Measurements from ENCODE around the gene SV2A.
"Not testable (repeated sequence)": the region's sequence is repeated elsewhere in the genome, so short reads cannot be mapped to it uniquely, and the experiment has no call there.

SV2A gene

GRCh38 chr1:149942885-149943284 lies 25.2 kb upstream of the SV2A start:
- Histone ChIP-seq H3K4me3 (ENCODE audit: insufficient read depth, low read depth, low read length, poor library complexity, severe bottlenecking) (no peak overlapping the region), H3K36me3 (ENCODE audit: control insufficient read depth, insufficient read depth, low read length) (peaks cover 10% of the 10 kb centered on the region), H3K27me3 (replicated peaks; ENCODE audit: control insufficient read depth, insufficient read depth, low read length, poor library complexity, severe bottlenecking) (no peaks in the 10 kb centered on the region), H3K4me1 (ENCODE audit: control insufficient read depth, insufficient read depth, low read length, poor library complexity, severe bottlenecking) (peaks cover 5% of the 10 kb centered on the region), H3K27ac (ENCODE audit: insufficient read depth, low read length, poor library complexity, severe bottlenecking) (no peak overlapping the region), H3K9me3 (ENCODE audit: control insufficient read depth, low read length) (no peaks in the 10 kb centered on the region)
- DNase-seq = no peak

- Histone ChIP-seq H3K36me3 (ENCODE audit: control insufficient read depth, insufficient read depth, low read length) (peaks cover 10% of the 10 kb centered on the region), H3K9me3 (ENCODE audit: control insufficient read depth, low read length) (no peaks in the 10 kb centered on the region), H3K4me3 (ENCODE audit: insufficient read depth, low read depth, low read length, poor library complexity, severe bottlenecking) (no peak overlapping the region), H3K27ac (ENCODE audit: insufficient read depth, low read length, poor library complexity, severe bottlenecking) (no peak overlapping the region), H3K27me3 (replicated peaks; ENCODE audit: control insufficient read depth, insufficient read depth, low read length, poor library complexity, severe bottlenecking) (no peaks in the 10 kb centered on the region), H3K4me1 (ENCODE audit: control insufficient read depth, insufficient read depth, low read length, poor library complexity, severe bottlenecking) (peaks cover 5% of the 10 kb centered on the region)
- no peak for DNase-seq
These were observed 24.6 kb upstream of the SV2A start for GRCh38 chr1:149942207-149942606.

- H3K4me1 ChIP-seq (ENCODE audit: control insufficient read depth, insufficient read depth, low read length, poor library complexity, severe bottlenecking) = peaks cover 5% of the 10 kb centered on the region
- peaks cover 9% of the 10 kb centered on the region for H3K36me3 ChIP-seq (ENCODE audit: control insufficient read depth, insufficient read depth, low read length)
- DNase-seq = no peak
- H3K9me3 ChIP-seq (ENCODE audit: control insufficient read depth, low read length) = no peaks in the 10 kb centered on the region
- no peak overlapping the region for H3K27ac ChIP-seq (ENCODE audit: insufficient read depth, low read length, poor library complexity, severe bottlenecking)
- H3K27me3 ChIP-seq (replicated peaks; ENCODE audit: control insufficient read depth, insufficient read depth, low read length, poor library complexity, severe bottlenecking) = no peaks in the 10 kb centered on the region
- no peak overlapping the region for H3K4me3 ChIP-seq (ENCODE audit: insufficient read depth, low read depth, low read length, poor library complexity, severe bottlenecking)
These were observed 22.8 kb upstream of the SV2A start for GRCh38 chr1:149940427-149940826.

GRCh38 chr1:149938668-149939003 lies 21.0 kb upstream of the SV2A start:
- not testable (repeated sequence) for H3K27me3 ChIP-seq (replicated peaks; ENCODE audit: control insufficient read depth, insufficient read depth, low read length, poor library complexity, severe bottlenecking); H3K4me3 ChIP-seq (ENCODE audit: insufficient read depth, low read depth, low read length, poor library complexity, severe bottlenecking); H3K27ac ChIP-seq (ENCODE audit: insufficient read depth, low read length, poor library complexity, severe bottlenecking); DNase-seq; H3K36me3 ChIP-seq (ENCODE audit: control insufficient read depth, insufficient read depth, low read length); H3K9me3 ChIP-seq (ENCODE audit: control insufficient read depth, low read length); H3K4me1 ChIP-seq (ENCODE audit: control insufficient read depth, insufficient read depth, low read length, poor library complexity, severe bottlenecking)

- Histone ChIP-seq H3K36me3 (ENCODE audit: control insufficient read depth, insufficient read depth, low read length) (no peaks in the 10 kb centered on the region), H3K4me3 (ENCODE audit: insufficient read depth, low read depth, low read length, poor library complexity, severe bottlenecking) (no peak overlapping the region), H3K4me1 (ENCODE audit: control insufficient read depth, insufficient read depth, low read length, poor library complexity, severe bottlenecking) (peaks cover 5% of the 10 kb centered on the region), H3K27me3 (replicated peaks; ENCODE audit: control insufficient read depth, insufficient read depth, low read length, poor library complexity, severe bottlenecking) (no peaks in the 10 kb centered on the region), H3K9me3 (ENCODE audit: control insufficient read depth, low read length) (no peaks in the 10 kb centered on the region), H3K27ac (ENCODE audit: insufficient read depth, low read length, poor library complexity, severe bottlenecking) (no peak overlapping the region)
- no peak for DNase-seq
These were observed 20.1 kb upstream of the SV2A start for GRCh38 chr1:149937759-149938158.

GRCh38 chr1:149936992-149937705 lies 19.5 kb upstream of the SV2A start:
- H3K27me3 ChIP-seq (replicated peaks; ENCODE audit: control insufficient read depth, insufficient read depth, low read length, poor library complexity, severe bottlenecking) = no peaks in the 10 kb centered on the region
- peaks cover 5% of the 10 kb centered on the region for H3K4me1 ChIP-seq (ENCODE audit: control insufficient read depth, insufficient read depth, low read length, poor library complexity, severe bottlenecking)
- DNase-seq = no peak
- no peak overlapping the region for H3K27ac ChIP-seq (ENCODE audit: insufficient read depth, low read length, poor library complexity, severe bottlenecking)
- H3K4me3 ChIP-seq (ENCODE audit: insufficient read depth, low read depth, low read length, poor library complexity, severe bottlenecking) = no peak overlapping the region
- no peaks in the 10 kb centered on the region for H3K36me3 ChIP-seq (ENCODE audit: control insufficient read depth, insufficient read depth, low read length)
- H3K9me3 ChIP-seq (ENCODE audit: control insufficient read depth, low read length) = no peaks in the 10 kb centered on the region

GRCh38 chr1:149936170-149936991 lies 18.7 kb upstream of the SV2A start, which contains the start of gene MTMR11:
Gene MTMR11 (minus strand): TSS chr1:149936879. CDS start chr1:149936647, 232 bp downstream.
- peaks cover 5% of the 10 kb centered on the region for H3K4me1 ChIP-seq (ENCODE audit: control insufficient read depth, insufficient read depth, low read length, poor library complexity, severe bottlenecking)
- no peak within 1 kb of the TSS for H3K4me3 ChIP-seq (ENCODE audit: insufficient read depth, low read depth, low read length, poor library complexity, severe bottlenecking)
- no peaks in the 10 kb centered on the region for H3K27me3 ChIP-seq (replicated peaks; ENCODE audit: control insufficient read depth, insufficient read depth, low read length, poor library complexity, severe bottlenecking)
- no peaks in the 10 kb centered on the region for H3K36me3 ChIP-seq (ENCODE audit: control insufficient read depth, insufficient read depth, low read length)
- no peak within 1 kb of the TSS for H3K27ac ChIP-seq (ENCODE audit: insufficient read depth, low read length, poor library complexity, severe bottlenecking)
- no peaks in the 10 kb centered on the region for H3K9me3 ChIP-seq (ENCODE audit: control insufficient read depth, low read length)
- no peak for DNase-seq

- H3K4me3 ChIP-seq (ENCODE audit: insufficient read depth, low read depth, low read length, poor library complexity, severe bottlenecking) = no peak overlapping the region
- H3K9me3 ChIP-seq (ENCODE audit: control insufficient read depth, low read length) = no peaks in the 10 kb centered on the region
- no peak for DNase-seq
- no peaks in the 10 kb centered on the region for H3K27me3 ChIP-seq (replicated peaks; ENCODE audit: control insufficient read depth, insufficient read depth, low read length, poor library complexity, severe bottlenecking)
- no peaks in the 10 kb centered on the region for H3K36me3 ChIP-seq (ENCODE audit: control insufficient read depth, insufficient read depth, low read length)
- H3K27ac ChIP-seq (ENCODE audit: insufficient read depth, low read length, poor library complexity, severe bottlenecking) = no peak overlapping the region
- H3K4me1 ChIP-seq (ENCODE audit: control insufficient read depth, insufficient read depth, low read length, poor library complexity, severe bottlenecking) = peaks cover 5% of the 10 kb centered on the region
These were observed 16.7 kb upstream of the SV2A start for GRCh38 chr1:149934356-149934755.

- Histone ChIP-seq H3K9me3 (ENCODE audit: control insufficient read depth, low read length) (no peaks in the 10 kb centered on the region), H3K4me3 (ENCODE audit: insufficient read depth, low read depth, low read length, poor library complexity, severe bottlenecking) (no peak overlapping the region), H3K27ac (ENCODE audit: insufficient read depth, low read length, poor library complexity, severe bottlenecking) (no peak overlapping the region), H3K36me3 (ENCODE audit: control insufficient read depth, insufficient read depth, low read length) (no peaks in the 10 kb centered on the region), H3K4me1 (ENCODE audit: control insufficient read depth, insufficient read depth, low read length, poor library complexity, severe bottlenecking) (peaks cover 7% of the 10 kb centered on the region), H3K27me3 (replicated peaks; ENCODE audit: control insufficient read depth, insufficient read depth, low read length, poor library complexity, severe bottlenecking) (no peaks in the 10 kb centered on the region)
- DNase-seq = no peak
These were observed 15.6 kb upstream of the SV2A start for GRCh38 chr1:149933208-149933607.

- Histone ChIP-seq H3K4me3 (ENCODE audit: insufficient read depth, low read depth, low read length, poor library complexity, severe bottlenecking) (no peak overlapping the region), H3K4me1 (ENCODE audit: control insufficient read depth, insufficient read depth, low read length, poor library complexity, severe bottlenecking) (peaks cover 8% of the 10 kb centered on the region), H3K9me3 (ENCODE audit: control insufficient read depth, low read length) (no peaks in the 10 kb centered on the region), H3K36me3 (ENCODE audit: control insufficient read depth, insufficient read depth, low read length) (no peaks in the 10 kb centered on the region), H3K27ac (ENCODE audit: insufficient read depth, low read length, poor library complexity, severe bottlenecking) (no peak overlapping the region), H3K27me3 (replicated peaks; ENCODE audit: control insufficient read depth, insufficient read depth, low read length, poor library complexity, severe bottlenecking) (no peaks in the 10 kb centered on the region)
- DNase-seq = no peak
These were observed 14.8 kb upstream of the SV2A start for GRCh38 chr1:149932474-149932873.
